Measurements from ENCODE around the gene EFCAB11.

DNA sequence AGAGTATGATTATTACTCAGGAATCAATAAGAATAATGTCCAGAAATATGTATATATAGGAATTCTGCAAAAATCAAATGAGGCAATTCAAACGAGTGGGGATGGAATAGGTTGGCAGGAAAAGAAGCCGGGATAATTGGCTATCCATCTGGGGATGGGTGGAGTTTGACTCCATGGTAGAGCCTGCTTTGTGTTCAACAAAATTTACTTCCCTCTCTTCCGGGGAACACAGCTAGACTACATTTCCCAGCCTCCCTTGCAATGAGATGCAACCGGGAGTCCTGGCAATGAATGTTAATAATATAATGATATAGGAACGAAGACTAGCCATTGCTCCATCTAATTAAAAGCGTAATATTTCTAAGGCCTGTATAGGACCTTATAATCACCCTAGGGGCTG lies 146.6 kb downstream of the EFCAB11 start:
- TF ChIP-seq, protein P1, sequence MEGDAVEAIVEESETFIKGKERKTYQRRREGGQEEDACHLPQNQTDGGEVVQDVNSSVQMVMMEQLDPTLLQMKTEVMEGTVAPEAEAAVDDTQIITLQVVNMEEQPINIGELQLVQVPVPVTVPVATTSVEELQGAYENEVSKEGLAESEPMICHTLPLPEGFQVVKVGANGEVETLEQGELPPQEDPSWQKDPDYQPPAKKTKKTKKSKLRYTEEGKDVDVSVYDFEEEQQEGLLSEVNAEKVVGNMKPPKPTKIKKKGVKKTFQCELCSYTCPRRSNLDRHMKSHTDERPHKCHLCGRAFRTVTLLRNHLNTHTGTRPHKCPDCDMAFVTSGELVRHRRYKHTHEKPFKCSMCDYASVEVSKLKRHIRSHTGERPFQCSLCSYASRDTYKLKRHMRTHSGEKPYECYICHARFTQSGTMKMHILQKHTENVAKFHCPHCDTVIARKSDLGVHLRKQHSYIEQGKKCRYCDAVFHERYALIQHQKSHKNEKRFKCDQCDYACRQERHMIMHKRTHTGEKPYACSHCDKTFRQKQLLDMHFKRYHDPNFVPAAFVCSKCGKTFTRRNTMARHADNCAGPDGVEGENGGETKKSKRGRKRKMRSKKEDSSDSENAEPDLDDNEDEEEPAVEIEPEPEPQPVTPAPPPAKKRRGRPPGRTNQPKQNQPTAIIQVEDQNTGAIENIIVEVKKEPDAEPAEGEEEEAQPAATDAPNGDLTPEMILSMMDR (IDR thresholded peaks at IDR 0.05; ENCODE audit: insufficient read depth, low read depth, low read length) = no peak
- TF ChIP-seq EZH2 (IDR thresholded peaks at IDR 0.05; ENCODE audit: insufficient read depth, low read length) = no peak
